GM23338 (cell line): Measurements from ENCODE around the gene EPHB1. TPM values are rescaled to one million over a fixed set of nuclear protein-coding genes. Genes with fewer than 3 reads are reported as not detected.

ENCODE experiments used
- ATAC-seq: fragments of 200-7000 bp; cut with Tn5 transposase; 3 replicates; pipeline ENCODE4 v1.9.1; 2020
- DNase-seq: peaks from one replicate; pipeline ENCODE4 v3.0.0-alpha.2; 2015; ENCODE audit warnings: low spot score
- H2AFZ ChIP-seq: fragments of 200-600 bp; sonication (generic); 2 replicates; pipeline ENCODE4 v1.8.0; 2016; ENCODE audit warnings: antibody characterized with exemption, mild to moderate bottlenecking, moderate library complexity
- H3F3A ChIP-seq: fragments of 200-600 bp; sonication (generic); replicated peaks from 2 replicates; pipeline ENCODE4 v1.8.0; 2017; ENCODE audit warnings: antibody characterized with exemption, mixed run types, low read depth
- H3K27ac ChIP-seq: fragments of 200-600 bp; sonication (generic); 2 replicates; pipeline ENCODE4 v1.6.1; 2016; ENCODE audit warnings: low read depth
- H3K27me3 ChIP-seq: fragments of 200-600 bp; sonication (generic); 2 replicates; pipeline ENCODE4 v1.8.0; 2016; ENCODE audit warnings: mild to moderate bottlenecking, mixed run types, moderate library complexity; ENCODE audit not compliant: insufficient read depth
- H3K36me3 ChIP-seq: fragments of 200-600 bp; sonication (generic); 2 replicates; pipeline ENCODE4 v1.8.0; 2016; ENCODE audit warnings: mild to moderate bottlenecking; ENCODE audit not compliant: insufficient read depth
- H3K4me1 ChIP-seq: fragments of 200-600 bp; sonication (generic); 2 replicates; pipeline ENCODE4 v1.8.0; 2016; ENCODE audit warnings: mild to moderate bottlenecking, moderate library complexity; ENCODE audit not compliant: insufficient read depth
- H3K4me2 ChIP-seq: fragments of 200-600 bp; sonication (generic); 2 replicates; pipeline ENCODE4 v1.7.1; 2017; ENCODE audit warnings: mixed run types
- H3K4me3 ChIP-seq: fragments of 200-600 bp; sonication (generic); 2 replicates; pipeline ENCODE4 v1.6.1; 2016; ENCODE audit warnings: mixed run types
- H3K79me2 ChIP-seq: fragments of 200-600 bp; sonication (generic); replicated peaks from 2 replicates; pipeline ENCODE4 v1.8.0; 2017; ENCODE audit warnings: mild to moderate bottlenecking; ENCODE audit not compliant: insufficient read depth
- H3K9me2 ChIP-seq: fragments of 200-600 bp; sonication (generic); 2 replicates; pipeline ENCODE4 v1.8.0; 2017; ENCODE audit not compliant: insufficient read depth
- H4K20me1 ChIP-seq: fragments of 200-600 bp; sonication (generic); replicated peaks from 2 replicates; pipeline ENCODE4 v1.8.0; 2017; ENCODE audit warnings: mild to moderate bottlenecking; ENCODE audit not compliant: insufficient read depth
- H3K27ac Mint-ChIP-seq: 2 replicates; pipeline ENCODE4 v1.8.0; 2020; ENCODE audit warnings: inconsistent platforms, mild to moderate bottlenecking, moderate library complexity, mixed read lengths
- H3K27me3 Mint-ChIP-seq: 3 replicates; pipeline ENCODE4 v1.8.0; 2022; ENCODE audit warnings: low read depth, mild to moderate bottlenecking, moderate library complexity, mixed read lengths, inconsistent platforms; ENCODE audit not compliant: insufficient read depth, poor library complexity
- H3K36me3 Mint-ChIP-seq: 3 replicates; pipeline ENCODE4 v1.8.0; 2021; ENCODE audit warnings: low read depth, mild to moderate bottlenecking, inconsistent platforms, moderate library complexity, mixed read lengths
- H3K4me1 Mint-ChIP-seq: 3 replicates; pipeline ENCODE4 v1.8.0; 2020; ENCODE audit warnings: mild to moderate bottlenecking, inconsistent platforms, mixed read lengths
- H3K4me3 Mint-ChIP-seq: 3 replicates; pipeline ENCODE4 v1.8.0; 2021; ENCODE audit warnings: moderate library complexity, mild to moderate bottlenecking, inconsistent platforms, mixed read lengths
- H3K9me3 Mint-ChIP-seq: 3 replicates; pipeline ENCODE4 v1.8.0; 2020; ENCODE audit warnings: moderate library complexity, mild to moderate bottlenecking, inconsistent platforms, mixed read lengths
- EZH2 ChIP-seq: fragments of 200-600 bp; sonication (generic); IDR thresholded peaks from one replicate; pipeline ENCODE4 v1.8.0; 2017; ENCODE audit warnings: antibody characterized with exemption, mild to moderate bottlenecking, low read depth; ENCODE audit not compliant: unreplicated experiment
- JUNB ChIP-seq: IDR thresholded peaks from one replicate; pipeline ENCODE4 v1.6.1; 2016; ENCODE audit warnings: antibody characterized with exemption; ENCODE audit not compliant: unreplicated experiment
- POLR2AphosphoS5 ChIP-seq: IDR thresholded peaks from 2 replicates; pipeline ENCODE4 v1.6.1; 2016; ENCODE audit warnings: antibody characterized with exemption, low read depth
- STAT1 ChIP-seq: IDR thresholded peaks from one replicate; pipeline ENCODE4 v1.6.1; 2016; ENCODE audit warnings: antibody characterized with exemption; ENCODE audit not compliant: unreplicated experiment
- polyA plus RNA-seq: library from polyadenylated mRNA; unstranded; fragments of >200 nt; fragmentation: Nextera tagmentation; extraction: Ambion mirVana; gene quantifications from 2 replicates; pipeline ENCODE4 v1.2.1, GENCODE V29; 2016
- total RNA-seq: library from RNA; depleted of rRNA; stranded (reverse); fragments of >200 nt; shearing (Covaris generic); gene quantifications from 2 replicates; pipeline ENCODE4 v1.2.3, GENCODE V29; 2014
- TF ChIP-seq, protein P1 (sequence below): fragments of 250-450 bp; sonication (Bioruptor Pico); IDR thresholded peaks from 2 replicates; pipeline ENCODE4 v1.5.0; 2020; ENCODE audit warnings: mild to moderate bottlenecking, moderate library complexity
- TF ChIP-seq, protein P2 (sequence below), 2 experiments: fragments of 200-600 bp in 1 of 2; sonication (generic) in 1 of 2; conservative IDR thresholded peaks; 2 replicates each; pipeline versions ENCODE4 v1.5.1 to v1.6.1; 2016 to 2017; ENCODE audit warnings: antibody characterized with exemption in 2 of 2, low read depth in 2 of 2, mild to moderate bottlenecking in 2 of 2, moderate library complexity in 1 of 2
- TF ChIP-seq, protein P3 (sequence below): IDR thresholded peaks from 2 replicates; pipeline ENCODE4 v1.6.1; 2016; ENCODE audit warnings: antibody characterized with exemption

The EPHB1 gene
- total and polyA plus RNA-seq, 2 experiments from 2014 or later = 2.7 to 5.2 TPM

DNA sequence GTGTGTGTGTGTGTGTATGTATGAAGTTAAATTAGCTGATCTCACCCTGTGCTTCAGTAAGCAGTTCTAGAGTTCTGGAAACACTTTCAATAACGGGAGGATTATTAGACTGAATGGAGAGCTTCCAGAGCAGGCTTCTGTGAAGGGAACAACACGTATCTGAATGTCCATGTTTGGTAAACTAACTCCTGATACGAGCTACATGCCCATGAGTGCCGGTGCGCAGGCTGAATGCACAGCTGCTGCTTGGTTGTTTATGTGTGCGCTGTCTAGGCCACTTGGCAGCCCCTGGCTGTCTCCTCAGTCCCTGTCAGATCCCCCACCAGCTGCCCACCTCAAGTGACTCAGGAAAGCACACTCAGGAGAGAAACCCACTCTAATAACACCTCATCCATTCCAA is 137.0 kb downstream of the EPHB1 start:
- no peaks in the 10 kb centered on the region for H3K9me3 Mint-ChIP-seq
- no peaks in the 10 kb centered on the region for H3K79me2 ChIP-seq
- H3K4me1 Mint-ChIP-seq = peaks cover 27% of the 10 kb centered on the region
- peaks cover 5% of the 10 kb centered on the region for H3K27me3 Mint-ChIP-seq
- no peak overlapping the region for H3K4me3 Mint-ChIP-seq
- ATAC-seq = no peak
- peaks cover 2% of the 10 kb centered on the region; the same call in 1 of the 3 replicates for H3K36me3 Mint-ChIP-seq
- no peak overlapping the region for H2AFZ ChIP-seq
- H3K27ac ChIP-seq = no peak overlapping the region
- no peaks in the 10 kb centered on the region for H4K20me1 ChIP-seq
- TF ChIP-seq JUNB = no peak
- no peak for TF ChIP-seq STAT1
- TF ChIP-seq POLR2AphosphoS5 = no peak
- TF ChIP-seq, protein P1, sequence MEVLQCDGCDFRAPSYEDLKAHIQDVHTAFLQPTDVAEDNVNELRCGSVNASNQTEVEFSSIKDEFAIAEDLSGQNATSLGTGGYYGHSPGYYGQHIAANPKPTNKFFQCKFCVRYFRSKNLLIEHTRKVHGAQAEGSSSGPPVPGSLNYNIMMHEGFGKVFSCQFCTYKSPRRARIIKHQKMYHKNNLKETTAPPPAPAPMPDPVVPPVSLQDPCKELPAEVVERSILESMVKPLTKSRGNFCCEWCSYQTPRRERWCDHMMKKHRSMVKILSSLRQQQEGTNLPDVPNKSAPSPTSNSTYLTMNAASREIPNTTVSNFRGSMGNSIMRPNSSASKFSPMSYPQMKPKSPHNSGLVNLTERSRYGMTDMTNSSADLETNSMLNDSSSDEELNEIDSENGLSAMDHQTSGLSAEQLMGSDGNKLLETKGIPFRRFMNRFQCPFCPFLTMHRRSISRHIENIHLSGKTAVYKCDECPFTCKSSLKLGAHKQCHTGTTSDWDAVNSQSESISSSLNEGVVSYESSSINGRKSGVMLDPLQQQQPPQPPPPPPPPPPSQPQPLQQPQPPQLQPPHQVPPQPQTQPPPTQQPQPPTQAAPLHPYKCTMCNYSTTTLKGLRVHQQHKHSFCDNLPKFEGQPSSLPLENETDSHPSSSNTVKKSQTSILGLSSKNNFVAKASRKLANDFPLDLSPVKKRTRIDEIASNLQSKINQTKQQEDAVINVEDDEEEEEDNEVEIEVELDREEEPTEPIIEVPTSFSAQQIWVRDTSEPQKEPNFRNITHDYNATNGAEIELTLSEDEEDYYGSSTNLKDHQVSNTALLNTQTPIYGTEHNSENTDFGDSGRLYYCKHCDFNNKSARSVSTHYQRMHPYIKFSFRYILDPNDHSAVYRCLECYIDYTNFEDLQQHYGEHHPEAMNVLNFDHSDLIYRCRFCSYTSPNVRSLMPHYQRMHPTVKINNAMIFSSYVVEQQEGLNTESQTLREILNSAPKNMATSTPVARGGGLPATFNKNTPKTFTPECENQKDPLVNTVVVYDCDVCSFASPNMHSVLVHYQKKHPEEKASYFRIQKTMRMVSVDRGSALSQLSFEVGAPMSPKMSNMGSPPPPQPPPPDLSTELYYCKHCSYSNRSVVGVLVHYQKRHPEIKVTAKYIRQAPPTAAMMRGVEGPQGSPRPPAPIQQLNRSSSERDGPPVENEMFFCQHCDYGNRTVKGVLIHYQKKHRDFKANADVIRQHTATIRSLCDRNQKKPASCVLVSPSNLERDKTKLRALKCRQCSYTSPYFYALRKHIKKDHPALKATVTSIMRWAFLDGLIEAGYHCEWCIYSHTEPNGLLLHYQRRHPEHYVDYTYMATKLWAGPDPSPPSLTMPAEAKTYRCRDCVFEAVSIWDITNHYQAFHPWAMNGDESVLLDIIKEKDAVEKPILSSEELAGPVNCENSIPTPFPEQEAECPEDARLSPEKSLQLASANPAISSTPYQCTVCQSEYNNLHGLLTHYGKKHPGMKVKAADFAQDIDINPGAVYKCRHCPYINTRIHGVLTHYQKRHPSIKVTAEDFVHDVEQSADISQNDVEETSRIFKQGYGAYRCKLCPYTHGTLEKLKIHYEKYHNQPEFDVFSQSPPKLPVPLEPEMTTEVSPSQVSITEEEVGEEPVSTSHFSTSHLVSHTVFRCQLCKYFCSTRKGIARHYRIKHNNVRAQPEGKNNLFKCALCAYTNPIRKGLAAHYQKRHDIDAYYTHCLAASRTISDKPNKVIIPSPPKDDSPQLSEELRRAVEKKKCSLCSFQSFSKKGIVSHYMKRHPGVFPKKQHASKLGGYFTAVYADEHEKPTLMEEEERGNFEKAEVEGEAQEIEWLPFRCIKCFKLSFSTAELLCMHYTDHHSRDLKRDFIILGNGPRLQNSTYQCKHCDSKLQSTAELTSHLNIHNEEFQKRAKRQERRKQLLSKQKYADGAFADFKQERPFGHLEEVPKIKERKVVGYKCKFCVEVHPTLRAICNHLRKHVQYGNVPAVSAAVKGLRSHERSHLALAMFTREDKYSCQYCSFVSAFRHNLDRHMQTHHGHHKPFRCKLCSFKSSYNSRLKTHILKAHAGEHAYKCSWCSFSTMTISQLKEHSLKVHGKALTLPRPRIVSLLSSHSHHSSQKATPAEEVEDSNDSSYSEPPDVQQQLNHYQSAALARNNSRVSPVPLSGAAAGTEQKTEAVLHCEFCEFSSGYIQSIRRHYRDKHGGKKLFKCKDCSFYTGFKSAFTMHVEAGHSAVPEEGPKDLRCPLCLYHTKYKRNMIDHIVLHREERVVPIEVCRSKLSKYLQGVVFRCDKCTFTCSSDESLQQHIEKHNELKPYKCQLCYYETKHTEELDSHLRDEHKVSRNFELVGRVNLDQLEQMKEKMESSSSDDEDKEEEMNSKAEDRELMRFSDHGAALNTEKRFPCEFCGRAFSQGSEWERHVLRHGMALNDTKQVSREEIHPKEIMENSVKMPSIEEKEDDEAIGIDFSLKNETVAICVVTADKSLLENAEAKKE (CRISPR knock-in tag) = no peak
- peaks cover 23% of the 10 kb centered on the region for H3K4me1 ChIP-seq
- H3K4me2 ChIP-seq = no peak overlapping the region
- H3F3A ChIP-seq = no peaks in the 10 kb centered on the region
- no peak for DNase-seq
- no peaks in the 10 kb centered on the region for H3K27me3 ChIP-seq
- H3K36me3 ChIP-seq = no peaks in the 10 kb centered on the region
- no peak overlapping the region; the same call in 1 of the 2 replicates for H3K27ac Mint-ChIP-seq
- 0 out of 2 replicates have a peak, but pooled peaks cover under 1% of the 10 kb centered on the region for H3K9me2 ChIP-seq
- H3K4me3 ChIP-seq = no peak overlapping the region

DNA sequence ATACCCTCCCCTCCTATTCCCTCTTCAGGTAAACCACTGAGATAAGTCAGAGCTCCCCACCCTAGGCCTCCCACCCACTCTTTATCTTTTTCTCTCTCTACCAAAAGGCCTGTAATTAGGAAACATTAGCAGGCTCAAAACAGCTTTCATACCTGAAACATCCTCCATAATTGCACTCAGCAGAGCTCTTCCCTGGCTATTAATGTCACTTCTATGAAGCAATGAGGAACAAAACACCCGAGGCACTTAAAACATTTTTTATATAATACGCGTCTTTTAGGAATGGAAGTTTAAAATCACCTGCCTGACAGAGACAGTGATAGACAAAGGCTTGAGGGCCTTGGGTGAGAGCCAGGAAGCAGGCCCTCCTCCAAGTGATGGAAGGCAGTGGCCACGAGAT is 138.9 kb downstream of the EPHB1 start:
- H4K20me1 ChIP-seq = no peaks in the 10 kb centered on the region
- no peak for TF ChIP-seq POLR2AphosphoS5
- TF ChIP-seq, protein P2, sequence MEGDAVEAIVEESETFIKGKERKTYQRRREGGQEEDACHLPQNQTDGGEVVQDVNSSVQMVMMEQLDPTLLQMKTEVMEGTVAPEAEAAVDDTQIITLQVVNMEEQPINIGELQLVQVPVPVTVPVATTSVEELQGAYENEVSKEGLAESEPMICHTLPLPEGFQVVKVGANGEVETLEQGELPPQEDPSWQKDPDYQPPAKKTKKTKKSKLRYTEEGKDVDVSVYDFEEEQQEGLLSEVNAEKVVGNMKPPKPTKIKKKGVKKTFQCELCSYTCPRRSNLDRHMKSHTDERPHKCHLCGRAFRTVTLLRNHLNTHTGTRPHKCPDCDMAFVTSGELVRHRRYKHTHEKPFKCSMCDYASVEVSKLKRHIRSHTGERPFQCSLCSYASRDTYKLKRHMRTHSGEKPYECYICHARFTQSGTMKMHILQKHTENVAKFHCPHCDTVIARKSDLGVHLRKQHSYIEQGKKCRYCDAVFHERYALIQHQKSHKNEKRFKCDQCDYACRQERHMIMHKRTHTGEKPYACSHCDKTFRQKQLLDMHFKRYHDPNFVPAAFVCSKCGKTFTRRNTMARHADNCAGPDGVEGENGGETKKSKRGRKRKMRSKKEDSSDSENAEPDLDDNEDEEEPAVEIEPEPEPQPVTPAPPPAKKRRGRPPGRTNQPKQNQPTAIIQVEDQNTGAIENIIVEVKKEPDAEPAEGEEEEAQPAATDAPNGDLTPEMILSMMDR (conservative IDR thresholded peaks at IDR 0.05; ENCODE audit: low read depth in 2 of 2) = no peak
- TF ChIP-seq, protein P3, sequence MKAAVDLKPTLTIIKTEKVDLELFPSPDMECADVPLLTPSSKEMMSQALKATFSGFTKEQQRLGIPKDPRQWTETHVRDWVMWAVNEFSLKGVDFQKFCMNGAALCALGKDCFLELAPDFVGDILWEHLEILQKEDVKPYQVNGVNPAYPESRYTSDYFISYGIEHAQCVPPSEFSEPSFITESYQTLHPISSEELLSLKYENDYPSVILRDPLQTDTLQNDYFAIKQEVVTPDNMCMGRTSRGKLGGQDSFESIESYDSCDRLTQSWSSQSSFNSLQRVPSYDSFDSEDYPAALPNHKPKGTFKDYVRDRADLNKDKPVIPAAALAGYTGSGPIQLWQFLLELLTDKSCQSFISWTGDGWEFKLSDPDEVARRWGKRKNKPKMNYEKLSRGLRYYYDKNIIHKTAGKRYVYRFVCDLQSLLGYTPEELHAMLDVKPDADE = no peak
- no peak for TF ChIP-seq EZH2

More for the DNA sequence above, 138.9 kb downstream of the EPHB1 start:
- Mint-ChIP-seq H3K27ac (no peak overlapping the region), H3K4me3 (no peak overlapping the region), H3K9me3 (no peaks in the 10 kb centered on the region), H3K4me1 (peaks cover 42% of the 10 kb centered on the region), H3K36me3 (peaks cover 2% of the 10 kb centered on the region; the same call in 1 of the 3 replicates), H3K27me3 (peaks cover 12% of the 10 kb centered on the region)
- no peak overlapping the region for H3K4me3 ChIP-seq
- no peaks in the 10 kb centered on the region for H3K79me2 ChIP-seq
- H3K4me1 ChIP-seq = peaks cover 41% of the 10 kb centered on the region
- 0 out of 2 replicates have a peak, but pooled peaks cover 3% of the 10 kb centered on the region for H3K9me2 ChIP-seq
- no peak overlapping the region for H3K4me2 ChIP-seq
- H2AFZ ChIP-seq = no peak overlapping the region
- no peak for DNase-seq
- no peaks in the 10 kb centered on the region for H3K27me3 ChIP-seq
- ATAC-seq = no peak
- no peak overlapping the region for H3K27ac ChIP-seq
- H3K36me3 ChIP-seq = no peaks in the 10 kb centered on the region
- H3F3A ChIP-seq = no peaks in the 10 kb centered on the region
